GM19438 (cell line): ENCODE measurements around the gene STK39.

ENCODE experiments used
- ATAC-seq: cut with Tn5 transposase; IDR thresholded peaks from one replicate; pipeline ENCODE4 v1.9.1; 2021; ENCODE audit warnings: low read depth; ENCODE audit not compliant: unreplicated experiment

The STK39 gene

DNA sequence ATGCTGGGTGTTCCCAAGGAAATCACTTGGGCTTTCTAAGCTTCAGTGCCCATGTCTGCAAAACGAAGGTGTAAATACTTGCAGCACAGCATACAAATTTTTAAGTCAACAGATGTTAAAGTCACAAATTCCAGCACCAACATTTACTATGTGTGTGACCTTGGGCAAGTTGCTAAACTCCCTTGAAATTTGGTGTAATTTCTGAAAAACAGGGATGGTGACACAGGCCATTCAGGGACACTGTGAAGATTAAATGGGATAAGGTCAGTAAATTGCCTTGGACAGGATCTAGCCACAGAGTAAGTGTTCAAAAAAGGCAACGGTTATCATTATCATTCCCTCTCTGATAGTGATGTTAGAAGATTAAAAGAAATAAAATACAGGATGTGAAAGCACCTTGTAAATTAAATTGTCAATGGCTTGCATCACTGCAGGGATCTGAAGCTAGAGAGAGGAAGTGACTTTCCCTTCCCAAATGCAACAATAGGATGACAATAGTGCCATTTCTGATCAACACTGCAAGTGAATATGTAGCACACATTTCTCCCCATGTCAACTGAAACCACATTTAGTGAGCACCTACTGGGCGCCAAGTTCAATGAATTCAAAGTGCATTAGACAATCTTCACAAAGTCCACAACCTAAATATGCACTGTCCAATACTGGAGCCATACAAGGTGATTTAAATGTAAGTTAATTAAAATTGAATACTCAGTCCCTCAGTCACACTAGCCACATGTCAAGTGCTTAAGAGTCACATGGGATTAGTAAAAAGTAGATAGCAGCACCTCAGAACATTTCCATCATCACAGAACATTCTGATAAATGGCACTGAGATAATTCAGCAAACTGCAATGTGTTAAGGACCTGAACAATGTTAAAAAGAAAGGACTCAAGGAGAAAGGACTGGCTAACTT, 81.2 kb downstream of the STK39 start:
- no peak for ATAC-seq

DNA sequence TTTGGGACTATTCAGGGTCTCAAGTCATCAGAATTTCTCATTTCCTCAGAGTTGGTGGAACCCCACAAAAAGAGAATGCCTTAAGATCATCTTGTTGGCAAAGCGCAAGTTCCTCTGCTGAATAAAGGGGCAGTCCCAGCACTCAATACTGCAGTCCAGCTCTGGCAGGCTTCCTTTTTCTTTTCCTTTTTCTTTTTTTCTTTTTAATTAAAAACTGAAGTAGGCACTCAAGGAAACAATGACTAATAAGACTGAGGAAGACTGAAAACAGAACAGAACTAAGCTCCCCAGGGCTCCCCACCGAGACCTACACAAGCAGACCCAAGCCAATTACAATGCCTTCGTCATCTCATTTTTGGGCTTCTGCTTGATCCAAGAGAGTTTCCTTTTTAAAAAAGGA, 82.0 kb downstream of the STK39 start:
- no peak for ATAC-seq

DNA sequence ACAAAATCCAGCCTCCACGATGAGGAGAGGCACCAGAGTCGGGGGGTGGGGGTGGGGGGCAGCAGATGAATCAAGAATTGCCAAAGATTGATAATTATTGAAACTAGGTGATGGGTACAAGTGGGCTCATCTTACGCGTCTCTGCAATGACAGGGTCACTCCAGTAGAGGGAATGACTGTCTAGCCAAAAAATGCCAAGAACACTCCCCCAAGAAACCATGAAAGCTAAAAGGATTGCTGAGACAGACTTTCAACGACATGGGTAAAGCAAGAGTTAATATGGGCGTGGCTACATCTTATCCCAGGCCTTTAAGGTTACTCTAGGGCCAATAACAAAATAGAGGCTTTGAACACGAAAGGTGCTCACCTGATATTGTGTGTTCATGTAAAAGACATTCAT, 86.5 kb downstream of the STK39 start:
- ATAC-seq = no peak

DNA sequence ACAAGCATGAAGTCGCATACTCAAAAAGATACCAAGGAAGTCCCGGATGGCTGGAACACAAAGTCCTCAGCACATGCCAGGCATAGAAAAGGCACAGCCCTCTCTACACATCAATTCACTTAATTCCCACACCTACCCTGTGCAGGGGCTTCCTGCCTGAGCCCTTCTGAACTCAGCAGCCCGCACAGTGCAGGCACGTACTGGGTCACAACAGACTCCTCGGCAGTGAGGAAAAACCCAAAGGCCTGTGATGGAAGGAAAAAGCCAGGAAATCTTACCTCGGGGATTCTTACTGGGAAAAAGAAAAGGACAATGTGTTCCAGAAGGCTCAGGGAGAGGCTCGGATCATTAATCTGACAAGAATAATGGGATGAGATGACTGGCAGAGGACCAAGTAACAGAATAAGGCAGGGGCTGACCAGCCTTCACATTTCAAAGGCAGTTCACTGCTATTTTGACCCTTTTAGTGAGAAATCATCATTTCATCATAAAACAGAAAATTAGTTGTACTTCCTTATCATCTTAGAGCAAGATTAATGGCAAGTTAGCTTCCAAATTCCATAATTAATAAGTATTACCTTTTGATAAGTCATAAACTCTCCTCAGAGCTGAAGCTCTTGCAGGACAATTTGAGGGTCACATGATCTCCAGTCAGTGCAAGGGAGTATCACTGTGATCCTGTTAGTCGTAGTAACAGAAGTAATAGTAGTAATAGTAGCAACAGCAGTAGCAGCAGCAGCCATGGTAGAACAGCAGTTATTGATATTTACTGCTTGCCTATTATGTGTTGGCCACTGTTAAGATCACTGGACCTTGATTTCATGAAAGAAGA, 87.4 kb downstream of the STK39 start:
- ATAC-seq = no peak

DNA sequence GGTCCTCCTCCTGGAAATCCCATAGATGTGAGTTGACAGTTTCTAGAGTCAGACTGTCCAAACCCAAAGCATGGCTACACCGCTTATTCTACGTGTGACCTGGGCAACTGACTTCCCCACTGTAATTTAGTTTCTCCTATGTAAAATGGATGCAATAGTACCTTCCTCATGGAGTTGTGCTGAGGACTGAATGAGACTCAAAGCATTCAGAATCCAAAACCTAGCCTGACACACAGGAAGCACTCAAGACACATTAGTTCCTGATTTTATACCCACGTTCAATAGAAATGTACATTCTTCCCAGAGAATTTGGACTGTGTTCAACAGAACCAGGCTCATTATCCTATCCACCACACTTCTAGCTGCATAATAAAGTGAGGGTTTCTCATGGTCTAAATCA, 88.8 kb downstream of the STK39 start:
- ATAC-seq = no peak

DNA sequence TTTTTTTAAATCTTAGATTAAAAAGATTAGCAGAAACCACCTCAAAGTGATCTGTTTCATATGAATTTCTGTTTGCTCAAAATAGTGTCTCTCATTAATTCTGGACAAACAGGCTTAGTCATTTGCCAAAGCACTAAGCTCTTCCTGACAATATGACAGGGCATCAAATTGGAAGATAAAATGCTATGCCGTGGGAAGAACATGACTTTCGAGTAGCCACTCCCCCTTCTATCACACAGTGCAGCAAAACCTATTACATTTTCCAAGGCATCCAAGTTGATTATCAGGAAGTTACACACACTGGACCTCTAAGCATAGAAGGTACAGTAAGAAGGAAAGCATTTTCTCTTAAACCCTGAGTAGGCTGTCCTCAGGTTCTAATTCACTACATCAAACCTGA, 89.5 kb downstream of the STK39 start:
- ATAC-seq = no peak

DNA sequence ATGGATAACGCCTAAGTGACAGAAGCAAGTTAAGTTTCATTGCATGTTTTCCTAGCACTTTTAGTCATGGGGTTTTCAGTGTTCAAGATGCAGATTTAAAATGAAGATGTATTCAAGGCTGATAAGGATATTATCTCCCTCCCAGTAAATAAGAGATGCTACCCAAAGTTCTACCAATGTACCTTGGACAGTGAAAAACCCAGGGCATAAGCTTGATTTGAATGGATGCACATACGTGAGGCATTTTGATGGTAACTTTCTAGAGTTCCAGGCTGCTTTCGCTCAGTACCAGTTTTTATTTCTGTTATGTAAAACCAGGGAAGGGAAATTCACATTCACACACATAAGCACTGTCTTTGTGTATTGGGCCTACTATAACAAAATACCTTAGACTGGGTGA, 90.3 kb downstream of the STK39 start:
- no peak for ATAC-seq

DNA sequence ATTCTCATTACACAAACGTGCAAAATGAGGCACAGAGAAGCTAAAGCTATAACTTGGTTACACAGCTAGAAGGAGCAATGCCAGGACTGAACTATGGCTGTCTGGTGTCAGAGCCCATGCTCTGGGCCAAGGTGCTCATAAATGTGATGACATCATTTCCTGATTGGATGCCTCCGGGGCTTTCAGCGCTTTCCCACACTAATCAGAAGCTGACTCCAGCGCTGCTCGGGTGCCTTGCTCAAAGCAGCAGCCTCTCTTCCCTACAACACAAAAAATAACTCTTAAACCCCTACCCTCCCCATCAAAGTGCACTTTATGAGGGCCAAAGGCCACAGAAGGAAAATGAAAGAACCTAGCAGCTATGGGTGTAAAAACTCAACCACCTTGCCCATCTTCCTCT, 90.7 kb downstream of the STK39 start:
- no peak for ATAC-seq

DNA sequence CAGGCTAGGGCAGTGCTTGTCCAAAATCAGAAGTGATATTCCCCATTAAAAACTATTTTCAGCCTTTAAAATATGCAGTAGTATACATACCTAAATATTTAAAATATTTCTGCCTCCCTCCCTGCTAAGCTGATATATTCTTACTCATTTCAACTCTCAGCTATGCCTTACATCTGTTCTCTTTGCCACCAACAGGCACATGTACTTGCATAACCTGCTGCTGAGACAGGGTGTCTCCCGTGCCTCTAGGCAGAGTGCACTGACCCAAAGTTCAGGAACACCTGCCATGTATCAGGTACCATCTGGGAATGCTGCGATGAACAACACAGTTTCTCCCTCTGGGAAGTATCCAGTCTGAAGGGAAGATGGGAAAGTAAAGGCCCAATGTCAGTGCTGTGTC, 91.7 kb downstream of the STK39 start:
- no peak for ATAC-seq

DNA sequence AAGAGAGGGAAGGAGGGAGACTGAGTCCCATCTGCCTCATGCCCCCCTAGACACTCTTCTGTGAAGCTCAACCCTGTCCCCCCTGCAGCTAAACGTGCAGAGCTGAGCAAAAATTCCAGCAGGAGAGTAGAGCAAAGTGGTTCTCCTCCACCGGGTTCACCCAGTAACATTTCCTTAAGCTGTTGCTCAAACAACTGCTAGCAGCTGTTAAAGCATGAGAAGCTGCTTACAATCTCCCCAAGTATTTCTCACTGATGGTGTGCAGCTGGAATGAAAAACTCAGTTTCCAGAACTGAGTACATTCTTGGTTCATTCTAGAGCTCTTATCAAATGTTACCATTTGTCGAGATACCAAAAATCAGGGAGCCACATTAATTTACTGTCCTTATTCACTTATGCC, 92.3 kb downstream of the STK39 start:
- no peak for ATAC-seq

DNA sequence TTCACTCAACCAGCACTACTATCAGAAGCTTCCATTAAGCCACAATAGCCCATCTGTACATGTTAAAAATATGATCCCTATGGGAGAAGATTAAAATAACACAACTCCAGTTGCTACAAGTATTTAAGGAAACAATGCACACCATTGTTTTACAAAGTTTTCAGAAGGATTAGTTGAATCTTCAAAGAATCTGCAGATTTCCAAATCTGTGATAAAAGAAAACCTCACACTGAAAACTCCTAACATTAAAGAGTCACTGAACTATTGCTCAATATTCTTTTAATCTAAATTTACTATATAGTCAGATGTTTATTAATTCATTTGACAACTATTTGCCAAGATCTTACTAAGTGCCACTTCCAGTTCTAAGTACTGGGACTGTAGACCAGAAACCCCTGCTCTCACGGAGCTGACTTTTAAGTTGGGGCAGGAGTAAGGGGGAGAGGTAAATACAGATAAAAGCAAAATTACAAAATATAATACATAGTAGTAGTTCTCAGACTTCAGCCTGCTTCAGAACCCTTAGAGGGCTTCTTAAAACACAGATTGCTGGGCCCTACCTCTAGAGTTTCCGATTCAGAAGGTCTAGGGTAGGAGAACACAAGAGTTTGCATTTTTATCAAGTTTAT, 94.4 kb downstream of the STK39 start:
- ATAC-seq = no peak

DNA sequence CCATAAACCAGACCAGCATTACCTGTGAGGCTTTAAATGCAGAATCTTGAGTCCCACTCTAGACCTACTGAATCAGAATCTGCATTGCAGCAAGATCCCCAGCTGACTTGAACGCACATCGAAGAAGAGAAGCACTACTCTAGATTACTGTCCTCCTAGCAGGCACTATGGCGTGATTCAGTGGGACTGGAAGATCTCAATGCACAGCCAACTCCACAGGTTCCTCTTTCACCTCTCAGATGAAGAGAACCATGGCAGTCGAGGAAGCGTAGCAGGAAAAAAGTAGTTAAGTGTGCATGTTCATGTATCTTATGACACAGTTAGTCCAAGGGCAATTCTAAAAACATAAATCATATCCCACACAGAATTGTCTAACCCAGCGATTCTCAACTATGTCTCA, 97.4 kb downstream of the STK39 start:
- ATAC-seq = no peak

DNA sequence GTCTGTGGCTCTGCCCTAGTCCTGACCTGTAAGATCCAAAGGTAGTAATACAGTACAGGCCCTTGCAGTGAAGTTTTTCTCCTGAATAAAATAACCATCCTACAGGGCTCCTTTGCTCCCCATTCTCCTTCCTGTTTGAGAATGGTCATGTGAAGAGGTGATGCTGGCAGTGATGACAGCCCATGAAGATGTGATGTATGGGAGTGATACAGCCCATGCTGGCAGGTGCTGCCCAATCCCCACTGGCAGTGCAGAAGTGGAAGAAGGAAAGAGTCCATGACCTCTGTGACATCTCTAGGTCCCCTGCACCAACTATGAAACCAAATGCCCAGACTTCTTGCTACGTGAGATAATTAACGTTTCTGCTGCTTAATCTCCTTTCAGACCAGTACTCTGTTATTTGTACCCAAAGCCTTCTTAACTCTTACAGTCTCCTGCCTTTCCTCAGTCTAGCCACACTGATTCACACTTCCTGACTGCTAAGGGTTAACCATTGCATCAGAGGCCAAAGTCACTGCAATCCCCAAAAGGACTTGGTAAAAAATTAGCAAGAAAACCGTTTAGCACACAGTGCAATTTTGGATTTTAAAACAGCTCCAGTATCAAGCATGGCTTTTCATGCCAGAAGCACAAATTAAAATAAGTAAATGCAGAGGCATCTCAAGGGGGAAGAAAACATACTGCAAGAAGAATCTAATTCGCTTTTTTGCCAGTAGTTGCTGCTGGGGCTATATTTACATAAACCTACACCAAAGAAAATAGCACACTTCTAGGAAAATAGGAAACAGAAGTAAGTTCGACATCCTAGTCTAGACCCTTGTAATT, 98.0 kb downstream of the STK39 start:
- no peak for ATAC-seq

DNA sequence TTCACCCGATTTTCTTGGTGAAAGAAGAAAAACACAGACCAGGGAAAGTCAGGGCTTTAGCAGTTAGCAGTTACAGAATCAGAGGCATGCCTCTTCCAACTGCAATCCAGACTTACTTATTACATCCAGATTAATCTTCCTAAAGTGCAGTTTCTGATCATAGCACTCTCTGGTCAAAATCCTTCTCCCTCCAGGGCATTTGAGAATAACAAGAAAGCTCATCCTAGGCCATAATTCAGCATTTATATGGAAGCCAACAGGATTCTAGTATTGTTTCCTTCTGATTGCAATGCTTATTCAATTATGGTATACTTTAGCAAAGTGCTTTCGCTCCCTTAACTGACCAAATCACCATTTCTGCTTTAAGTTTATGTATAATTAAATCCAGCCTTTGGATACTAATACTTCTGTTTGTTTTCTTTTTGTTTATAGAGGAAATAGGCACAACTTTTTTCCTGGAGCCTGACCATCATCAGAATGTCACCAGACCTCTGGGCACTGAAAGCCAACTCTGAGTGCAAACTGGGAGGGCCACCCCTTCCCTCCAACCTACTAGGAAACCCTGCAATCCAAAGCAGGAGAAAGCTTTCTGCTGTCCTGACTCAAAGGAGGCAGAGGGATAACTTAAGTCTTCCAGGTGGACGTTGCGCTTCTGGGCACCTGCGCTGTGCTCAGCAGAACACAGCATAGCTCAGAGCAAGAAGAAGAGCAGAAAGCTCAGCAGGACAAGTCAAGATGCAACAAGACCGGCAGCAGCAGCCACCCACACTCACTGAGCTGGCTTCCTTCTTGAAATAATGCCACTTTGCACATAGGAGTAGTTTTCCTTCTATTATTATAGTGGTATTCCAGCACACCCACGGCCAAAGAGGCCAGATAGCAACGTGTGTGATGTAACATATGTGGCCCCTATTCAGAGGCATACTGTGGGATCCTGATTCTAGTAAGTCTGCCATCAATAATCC, 99.3 kb downstream of the STK39 start:
- ATAC-seq = no peak

DNA sequence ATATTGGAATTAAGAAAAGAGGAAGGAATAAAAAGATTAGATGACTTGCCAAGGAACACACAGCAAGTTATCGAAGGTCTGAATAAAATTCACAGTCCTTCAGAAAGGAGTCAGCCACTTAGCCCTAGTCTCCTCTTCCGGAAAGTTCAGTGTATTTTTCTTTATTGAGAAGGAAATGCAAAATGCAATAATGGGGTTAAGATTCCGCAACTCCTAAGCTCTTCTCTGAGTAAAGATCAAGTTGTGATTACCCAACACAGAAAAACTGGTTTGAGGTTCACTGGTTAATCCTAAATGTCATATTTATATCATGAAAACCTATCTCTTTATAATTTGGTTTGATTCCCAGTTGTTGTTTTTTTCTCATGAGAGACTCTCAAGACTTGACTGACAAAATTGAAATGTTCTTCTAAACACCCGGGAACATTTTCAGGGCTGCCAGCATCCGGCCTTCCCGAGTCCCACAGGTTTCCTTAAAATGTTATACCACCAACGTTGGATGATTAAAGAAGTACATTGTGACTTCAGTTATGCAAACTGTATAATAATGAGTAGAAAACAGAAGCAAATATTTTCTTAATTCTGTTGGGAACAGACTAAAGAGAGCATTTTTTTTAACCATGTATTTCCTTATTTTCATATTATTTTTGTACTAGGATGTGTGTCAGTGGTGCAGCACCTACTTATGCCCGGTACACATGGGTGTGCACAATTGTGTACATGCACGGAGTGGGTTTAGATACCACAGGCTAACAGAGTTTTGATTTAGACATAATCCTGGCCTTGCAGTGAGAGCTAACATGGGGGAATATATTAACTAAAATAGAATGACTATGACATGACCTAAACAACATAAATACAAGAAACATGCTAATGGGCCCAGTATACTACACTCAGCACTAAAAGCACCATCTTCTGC, 100.2 kb downstream of the STK39 start:
- no peak for ATAC-seq

DNA sequence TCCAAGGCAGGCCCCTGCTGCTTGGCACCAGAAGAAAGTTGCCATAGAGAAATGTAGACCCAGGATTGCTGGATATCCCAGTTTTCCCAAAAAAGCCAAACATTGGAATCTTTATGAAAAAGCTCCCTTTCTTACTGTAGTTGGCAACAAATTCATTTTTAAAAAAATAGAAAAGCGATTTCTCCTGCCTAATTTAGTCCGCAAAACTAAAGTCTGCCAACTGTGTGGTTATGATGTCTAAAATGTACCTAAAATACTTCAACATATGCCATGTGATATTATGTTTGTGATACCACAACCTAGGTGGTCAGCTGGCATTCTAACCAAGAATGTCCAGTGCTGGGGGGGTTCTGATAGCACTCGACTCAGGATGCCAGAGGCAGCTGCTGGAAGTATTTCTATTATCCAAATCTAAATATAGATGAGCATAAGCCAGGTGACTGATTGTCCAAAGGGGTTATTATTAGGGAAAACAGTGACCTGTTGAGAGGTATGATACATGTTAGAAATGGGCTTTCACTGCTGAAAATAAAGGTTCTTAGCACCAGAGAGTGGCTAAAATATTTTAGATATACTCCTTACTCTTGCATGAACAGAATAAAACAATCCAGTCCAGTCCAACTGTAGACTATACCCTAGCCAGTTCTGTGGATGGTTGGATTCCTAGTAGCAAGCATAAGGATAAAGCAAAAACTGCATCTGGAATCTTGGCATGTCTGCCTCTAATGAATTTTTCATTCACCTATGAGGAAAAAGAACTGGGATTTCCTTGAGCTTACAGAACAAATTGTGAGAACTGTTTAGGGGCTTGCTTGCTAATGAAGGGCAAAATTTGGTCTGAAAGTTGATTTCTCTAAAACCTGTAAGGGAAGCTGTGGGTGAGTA, 101.7 kb downstream of the STK39 start:
- ATAC-seq = no peak

DNA sequence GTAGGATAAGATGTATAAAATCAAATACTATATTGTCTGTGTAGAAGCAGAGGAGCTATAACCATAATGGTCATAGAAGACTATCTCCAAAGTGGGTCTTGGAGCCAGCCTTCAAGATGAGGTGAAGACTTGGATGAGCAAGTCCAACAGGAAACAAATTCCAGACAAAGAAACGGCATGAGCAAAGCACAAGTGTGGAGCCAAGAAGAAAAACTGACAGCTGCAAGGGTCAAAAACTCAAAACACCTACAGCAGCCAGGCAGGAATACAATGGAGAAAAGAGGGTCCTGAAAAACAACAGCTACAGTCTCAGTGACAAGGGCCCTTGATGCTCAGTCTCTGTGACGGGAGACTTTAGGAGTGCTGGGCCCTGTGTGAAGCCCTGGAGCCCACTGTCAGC, 102.4 kb downstream of the STK39 start:
- ATAC-seq = no peak
